Left lung (tissue), 10 donors: Measurements from ENCODE around the gene DCBLD1. TPM values are rescaled to one million over a fixed set of nuclear protein-coding genes. Genes with fewer than 3 reads are reported as not detected.

ENCODE experiments used
- ATAC-seq: fragments of 200-7000 bp; cut with Tn5 transposase; one replicate; pipeline ENCODE4 v1.9.1; 2020; ENCODE audit warnings: moderate library complexity
- DNase-seq, 4 donors: peaks; one replicate each; pipeline ENCODE4 v3.0.0-alpha.2; 2013 to 2020
- H3K27ac ChIP-seq, 2 donors: fragments of 200-600 bp; sonication (generic) in 1 of 2; one replicate each; pipeline versions ENCODE4 v1.5.0 to v1.8.0; 2020 to 2021
- H3K27me3 ChIP-seq, 2 donors: fragments of 200-600 bp; sonication (generic) in 1 of 2; one replicate each; pipeline versions ENCODE4 v1.5.0 to v1.8.0; 2020 to 2021
- H3K36me3 ChIP-seq, 2 donors: fragments of 200-600 bp; sonication (generic) in 1 of 2; one replicate each; pipeline versions ENCODE4 v1.5.0 to v1.8.0; 2020 to 2021
- H3K4me1 ChIP-seq, 2 donors: fragments of 200-600 bp; one replicate each; pipeline ENCODE4 v1.8.0; 2021
- H3K4me3 ChIP-seq, 2 donors: fragments of 200-600 bp; sonication (generic) in 1 of 2; one replicate each; pipeline versions ENCODE4 v1.5.0 to v1.8.0; 2020 to 2021; ENCODE audit warnings: mild to moderate bottlenecking in 1 of 2
- H3K9me3 ChIP-seq, 2 donors: fragments of 200-600 bp; sonication (generic) in 1 of 2; one replicate each; pipeline versions ENCODE4 v1.5.0 to v1.8.0; 2020 to 2021
- intact Hi-C, 2 donors: fragments of 100-400 bp; cut with DNase I; formaldehyde crosslinking; loops; one replicate each; pipeline versions ENCODE4 v1.11.2 to v1.14.2; 2022
- polyA plus RNA-seq, 6 donors: library from polyadenylated mRNA; unstranded; fragments of 120-200 nt; gene quantifications; one replicate each; pipeline ENCODE4 v1.2.1, GENCODE V29; 2013; ENCODE audit not compliant: insufficient read length in 6 of 6
- total RNA-seq, 2 donors: library from RNA; stranded (reverse); fragmentation: NEBNext Ultra II Directional; extraction: Animal tissue kit (Norgen Biotek cat#: 25700); gene quantifications; one replicate each; pipeline ENCODE4 v1.2.1, GENCODE V29; 2021
- TF ChIP-seq, protein P1 (sequence below), 2 donors: fragments of 200-600 bp; sonication (generic) in 1 of 2; IDR thresholded peaks; one replicate each; pipeline versions ENCODE4 v1.5.0 to v1.8.0; 2021; ENCODE audit warnings: antibody characterized with exemption in 2 of 2
- donor health status: DM: no; HTN: yes; CAD: no.
- donor health status: DM: no; HTN: no; CAD: no.

Gene DCBLD1
- total and polyA plus RNA-seq, 8 donors = 20.8 to 55.8 (median 35.8) TPM

- TF ChIP-seq, protein P1, sequence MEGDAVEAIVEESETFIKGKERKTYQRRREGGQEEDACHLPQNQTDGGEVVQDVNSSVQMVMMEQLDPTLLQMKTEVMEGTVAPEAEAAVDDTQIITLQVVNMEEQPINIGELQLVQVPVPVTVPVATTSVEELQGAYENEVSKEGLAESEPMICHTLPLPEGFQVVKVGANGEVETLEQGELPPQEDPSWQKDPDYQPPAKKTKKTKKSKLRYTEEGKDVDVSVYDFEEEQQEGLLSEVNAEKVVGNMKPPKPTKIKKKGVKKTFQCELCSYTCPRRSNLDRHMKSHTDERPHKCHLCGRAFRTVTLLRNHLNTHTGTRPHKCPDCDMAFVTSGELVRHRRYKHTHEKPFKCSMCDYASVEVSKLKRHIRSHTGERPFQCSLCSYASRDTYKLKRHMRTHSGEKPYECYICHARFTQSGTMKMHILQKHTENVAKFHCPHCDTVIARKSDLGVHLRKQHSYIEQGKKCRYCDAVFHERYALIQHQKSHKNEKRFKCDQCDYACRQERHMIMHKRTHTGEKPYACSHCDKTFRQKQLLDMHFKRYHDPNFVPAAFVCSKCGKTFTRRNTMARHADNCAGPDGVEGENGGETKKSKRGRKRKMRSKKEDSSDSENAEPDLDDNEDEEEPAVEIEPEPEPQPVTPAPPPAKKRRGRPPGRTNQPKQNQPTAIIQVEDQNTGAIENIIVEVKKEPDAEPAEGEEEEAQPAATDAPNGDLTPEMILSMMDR (IDR thresholded peaks at IDR 0.05) = no peak
- ATAC-seq (no peak), DNase-seq (no peak)
- Histone ChIP-seq H3K36me3 (peaks cover 0 to 13% of the 10 kb centered on the region in 2 donors), H3K27me3 (no peaks in the 10 kb centered on the region), H3K27ac (no peak overlapping the region), H3K9me3 (no peaks in the 10 kb centered on the region), H3K4me1 (peaks cover 0 to 8% of the 10 kb centered on the region in 2 donors), H3K4me3 (no peak overlapping the region)
- intact Hi-C loops = no loop called here
These were observed 36.4 kb downstream of the DCBLD1 start for GRCh38 chr6:117518870-117519269.

GRCh38 chr6:117520603-117521395, 38.3 kb downstream of the DCBLD1 start:
- H3K27ac ChIP-seq = no peak overlapping the region
- TF ChIP-seq, protein P1 (IDR thresholded peaks at IDR 0.05) = no peak
- no peaks in the 10 kb centered on the region for H3K27me3 ChIP-seq
- ATAC-seq = no peak
- no peak overlapping the region for H3K4me3 ChIP-seq
- no peak for DNase-seq
- no peaks in the 10 kb centered on the region for H3K9me3 ChIP-seq
- intact Hi-C loops = no loop called here
- H3K4me1 ChIP-seq = no peaks in the 10 kb centered on the region
- H3K36me3 ChIP-seq = peaks cover 0 to 13% of the 10 kb centered on the region in 2 donors

DNA sequence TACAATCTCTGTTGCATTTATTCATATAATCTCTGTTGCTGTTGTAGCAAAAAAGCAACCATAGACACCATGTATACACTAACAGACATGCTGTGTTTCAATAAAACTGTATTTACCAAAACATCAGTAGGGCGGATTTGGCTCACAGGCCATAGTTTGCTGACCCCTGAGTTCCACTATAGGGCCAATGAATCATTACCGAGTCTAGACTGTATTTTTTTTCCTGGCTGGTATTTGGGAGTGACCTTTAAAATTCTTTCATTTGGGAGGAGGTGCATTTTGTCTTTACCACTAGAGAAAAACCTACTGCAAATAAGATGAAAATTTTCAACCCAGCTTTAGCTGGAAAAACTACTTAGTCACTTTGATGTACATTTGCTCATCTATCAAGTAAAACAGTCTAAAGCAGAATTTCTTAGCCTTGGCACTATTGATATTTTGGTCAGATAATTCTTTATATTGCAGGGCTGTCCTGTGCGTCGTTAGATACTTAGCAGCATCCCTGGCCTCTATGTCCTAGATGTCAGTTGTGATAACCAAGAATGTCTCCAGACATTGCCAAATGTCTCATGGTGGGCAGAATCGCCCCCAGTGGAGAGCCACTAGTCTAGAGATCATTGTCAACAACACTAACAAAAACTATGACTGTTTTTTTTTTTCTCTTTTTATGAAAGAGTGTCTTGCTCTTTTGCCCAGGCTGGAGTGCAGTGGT, 39.5 kb downstream of the DCBLD1 start:
- Histone ChIP-seq H3K4me3 (no peak overlapping the region), H3K9me3 (no peaks in the 10 kb centered on the region), H3K4me1 (no peaks in the 10 kb centered on the region), H3K27ac (no peak overlapping the region), H3K36me3 (peaks cover 0 to 13% of the 10 kb centered on the region in 2 donors), H3K27me3 (no peaks in the 10 kb centered on the region)
- TF ChIP-seq, protein P1 (IDR thresholded peaks at IDR 0.05) = no peak
- intact Hi-C loops = no loop called here
- no peak for ATAC-seq
- no peak for DNase-seq

DNA sequence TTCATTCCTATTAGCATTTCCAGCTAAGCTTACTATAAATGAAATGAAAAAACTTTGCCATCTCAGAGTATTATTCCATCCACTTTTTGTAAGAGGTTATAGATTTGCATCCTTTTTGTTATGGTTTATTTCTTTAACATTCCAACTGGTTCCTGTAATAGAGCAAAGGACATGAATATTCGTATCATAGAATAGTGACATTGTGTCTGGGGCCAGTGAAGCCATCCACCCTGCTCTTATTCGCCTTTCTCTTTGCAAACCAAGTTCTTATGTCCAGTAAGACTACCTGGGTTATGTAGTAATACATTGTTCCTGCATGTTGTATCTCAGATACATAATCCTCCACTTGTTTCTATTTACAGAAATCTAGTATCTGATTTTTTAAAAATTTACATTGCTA, 43.1 kb downstream of the DCBLD1 start:
- Histone ChIP-seq H3K9me3 (no peaks in the 10 kb centered on the region), H3K4me1 (no peaks in the 10 kb centered on the region), H3K27ac (no peak overlapping the region), H3K4me3 (no peak overlapping the region), H3K27me3 (no peaks in the 10 kb centered on the region), H3K36me3 (peaks cover 0 to under 1% of the 10 kb centered on the region in 2 donors)
- DNase-seq (no peak), ATAC-seq (no peak)
- intact Hi-C loops = no loop called here
- TF ChIP-seq, protein P1 (IDR thresholded peaks at IDR 0.05) = no peak
